Occipital lobe (tissue), 2 donors: ENCODE results near the gene HCFC1. TPM values are rescaled to one million over a fixed set of nuclear protein-coding genes. Genes with fewer than 3 reads are reported as not detected.

Experiments
- DNase-seq: peaks from one replicate; lab custom pipeline; 2025; lab: John Stamatoyannopoulos, UW
- total RNA-seq: library from RNA; depleted of rRNA; stranded (reverse); fragments of >200 nt; gene quantifications from one replicate; pipeline ENCODE4 v1.2.3, GENCODE V29; 2014

HCFC1 gene
- total RNA-seq, 1 donor from 2014 or later: 12.6 TPM

GRCh38 chrX:153925739-153926551, 45.7 kb downstream of the HCFC1 start, which contains the start of gene ARHGAP4:
Gene ARHGAP4, minus strand, starts transcription at chrX:153926264. Its CDS starts 62 bp downstream, at chrX:153926202.
- DNase-seq: no peak

DNA sequence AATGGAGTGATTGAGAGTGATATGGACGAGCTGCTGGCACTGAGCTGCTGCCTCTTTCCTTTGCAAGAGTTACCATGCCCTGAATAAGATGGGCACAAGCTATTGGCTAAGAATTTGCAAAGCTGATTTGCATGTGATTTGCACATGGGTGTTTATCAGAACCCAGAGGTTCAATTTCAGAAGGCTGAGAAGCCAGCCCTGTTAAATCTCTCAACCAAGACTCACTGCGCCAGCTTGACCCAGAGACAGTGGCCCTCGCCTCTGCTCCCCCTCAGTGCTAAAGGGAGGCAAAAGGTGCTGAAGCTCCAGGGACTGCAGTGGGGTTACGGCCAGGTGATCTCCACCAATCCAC, 46.3 kb downstream of the HCFC1 start:
- no peak for DNase-seq

- no peak for DNase-seq
Observed at GRCh38 chrX:153924149-153924861, 47.3 kb downstream of the HCFC1 start.

DNA sequence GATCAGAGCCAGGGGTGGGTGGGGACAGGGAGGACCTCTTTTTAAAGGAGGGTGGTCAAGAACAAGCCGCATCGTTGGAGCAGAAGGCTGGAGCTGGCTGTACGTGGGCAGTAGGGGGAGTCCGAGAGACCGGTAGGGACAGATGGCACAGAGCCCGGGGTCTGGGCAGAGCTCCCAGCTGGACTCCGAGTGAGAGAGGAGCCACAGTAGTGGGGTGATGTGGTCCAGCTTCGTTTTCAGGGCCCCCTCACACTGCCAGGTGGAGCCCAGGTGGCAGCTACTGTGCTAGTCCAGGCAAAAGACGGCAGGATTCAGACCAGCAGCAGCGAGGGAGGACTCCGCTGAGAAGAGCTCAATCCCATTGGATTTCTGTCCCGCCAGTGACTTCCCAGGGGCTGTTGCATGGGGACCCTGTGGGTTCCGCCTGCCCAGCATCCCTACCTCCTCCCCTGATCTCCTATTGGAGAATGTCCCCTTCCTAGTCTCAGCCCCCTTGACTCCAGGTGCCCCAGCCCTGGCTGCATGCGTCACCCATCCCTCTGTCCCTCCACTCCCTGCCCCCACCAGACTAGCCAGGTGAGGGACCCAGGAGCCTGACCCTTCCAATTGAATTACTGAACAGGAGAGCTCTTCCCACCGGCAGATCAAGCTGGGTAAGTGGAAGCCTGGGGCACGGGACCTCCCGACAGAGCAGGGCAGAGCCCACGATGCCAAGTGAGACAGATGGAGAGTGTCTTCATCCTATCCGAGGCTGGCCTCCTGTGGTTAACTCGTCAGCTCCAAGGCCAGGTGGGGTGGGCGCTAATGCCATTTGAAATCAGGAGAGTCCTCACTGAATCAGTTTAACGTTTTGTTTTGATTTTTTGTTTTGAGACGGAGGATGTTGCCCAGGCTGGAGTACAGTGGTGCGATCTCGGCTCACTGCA, 48.4 kb downstream of the HCFC1 start:
- peak; percentile 14 for DNase-seq

DNA sequence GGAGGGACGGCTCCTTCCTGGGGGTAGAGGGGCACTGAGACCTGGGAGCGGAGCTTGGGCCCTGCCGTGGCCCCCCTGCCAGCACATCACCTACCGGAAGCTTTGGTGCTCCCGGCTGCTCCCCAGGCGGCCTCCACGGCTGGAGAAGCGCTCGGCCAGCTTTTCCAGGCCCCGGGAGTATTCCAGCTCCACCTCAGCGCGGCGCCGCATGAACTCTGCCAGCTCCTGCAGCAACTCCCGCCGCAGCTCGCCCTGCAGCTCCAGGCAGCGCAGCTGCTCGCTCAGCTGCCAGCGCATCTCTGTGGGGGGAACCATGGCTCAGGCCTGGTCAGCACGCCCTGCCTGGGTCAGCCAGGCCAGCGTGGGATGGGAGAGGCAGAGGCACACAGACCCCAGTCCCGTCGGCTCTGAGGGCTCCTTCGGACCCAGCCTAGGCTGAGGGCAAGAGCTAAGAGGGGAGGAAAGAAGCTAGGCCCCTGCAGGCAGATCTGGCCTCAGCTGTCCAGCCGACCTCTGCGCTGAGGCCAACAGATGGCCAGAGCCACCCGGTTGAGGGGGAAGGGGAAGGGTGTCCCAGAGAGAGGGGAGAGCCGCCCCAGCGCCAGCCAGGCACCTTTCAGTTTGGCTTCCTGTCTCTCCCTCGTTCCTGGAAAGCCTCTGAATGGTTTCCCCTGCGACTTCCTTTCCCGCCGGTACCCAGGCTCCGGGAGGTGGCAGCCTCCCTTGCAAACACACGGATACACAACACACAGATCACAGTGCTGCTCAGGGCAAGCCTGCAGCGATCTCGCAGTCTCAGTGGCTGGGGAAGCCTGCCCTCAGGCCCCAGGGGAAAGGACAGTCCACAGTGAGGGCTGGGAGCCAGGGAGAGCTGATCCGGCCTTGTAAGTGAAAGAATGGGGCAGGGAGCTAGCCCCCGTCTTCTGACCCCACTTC, 49.8 kb downstream of the HCFC1 start:
- DNase-seq: no peak

- no peak for DNase-seq
Observed at GRCh38 chrX:153921070-153921469, 50.5 kb downstream of the HCFC1 start.

- no peak for DNase-seq
Observed at GRCh38 chrX:153920546-153920945, 51.1 kb downstream of the HCFC1 start.

DNA sequence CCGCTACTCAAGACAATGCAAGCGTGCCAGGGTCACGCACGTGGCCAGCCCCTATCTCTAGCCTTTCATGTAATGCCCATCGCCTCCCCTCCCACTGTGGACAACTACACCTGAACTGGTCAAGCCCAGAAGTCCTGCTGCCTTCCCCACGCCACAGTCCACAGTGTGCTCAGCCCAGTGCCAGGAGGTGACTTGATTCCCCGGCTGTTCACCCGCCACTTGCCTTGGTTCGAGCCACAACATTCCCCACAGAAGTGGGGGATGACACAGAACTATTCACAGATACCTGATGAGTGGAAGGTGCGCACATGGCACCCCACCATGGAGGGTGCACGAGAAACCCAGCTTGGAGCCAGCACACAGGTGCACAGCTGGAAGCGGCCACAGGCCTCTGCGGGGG, 52.3 kb downstream of the HCFC1 start:
- DNase-seq: no peak

GRCh38 chrX:153917869-153918268, 53.7 kb downstream of the HCFC1 start:
- no peak for DNase-seq

DNA sequence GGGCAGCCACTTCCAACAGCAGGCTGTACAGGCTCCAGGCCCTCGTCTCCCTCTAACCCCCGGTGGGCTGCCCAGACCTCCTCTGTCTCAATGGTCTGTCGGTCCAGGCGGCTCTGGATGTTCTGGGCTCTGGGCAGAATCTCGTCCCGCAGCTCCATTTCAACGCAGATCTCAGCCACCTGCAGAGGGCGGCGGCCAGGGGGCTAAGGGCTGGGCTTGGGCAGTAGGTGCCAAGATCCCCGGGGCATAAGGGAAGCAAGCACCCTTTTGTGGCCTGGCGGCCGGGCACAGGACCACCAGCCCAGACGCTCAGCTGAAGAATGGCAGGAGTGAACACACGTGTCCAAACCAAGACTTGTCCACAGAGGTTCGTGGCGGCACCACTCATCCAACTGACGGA, 57.9 kb downstream of the HCFC1 start:
- DNase-seq: no peak

- no peak for DNase-seq
Observed at GRCh38 chrX:153913211-153913610, 58.4 kb downstream of the HCFC1 start.

DNA sequence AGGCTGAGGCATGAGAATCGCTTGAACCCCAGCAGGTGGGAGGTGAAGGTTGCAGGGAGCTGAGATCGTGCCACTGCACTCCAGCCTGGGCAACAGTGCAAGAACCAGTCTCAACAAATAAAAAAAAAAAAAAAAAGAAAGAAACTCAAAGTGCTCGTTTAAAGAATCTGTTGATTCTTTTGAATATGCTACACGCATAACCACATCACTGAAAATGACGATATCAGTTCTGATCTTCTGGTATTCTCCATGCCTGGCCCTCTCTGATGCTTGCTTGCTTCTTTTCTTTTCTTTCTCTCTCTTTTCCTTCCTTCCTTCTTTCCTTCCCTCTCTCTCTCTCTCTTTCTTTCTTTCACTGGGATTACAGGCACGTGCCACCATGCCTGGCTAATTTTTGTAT, 59.8 kb downstream of the HCFC1 start:
- DNase-seq: no peak

- no peak for DNase-seq
Observed at GRCh38 chrX:153910446-153910845, 61.2 kb downstream of the HCFC1 start.

- no peak for DNase-seq
Observed at GRCh38 chrX:153909980-153910360, 61.6 kb downstream of the HCFC1 start.

- DNase-seq: no peak
Observed at GRCh38 chrX:153909024-153909979, 62.3 kb downstream of the HCFC1 start.

GRCh38 chrX:153908219-153908860, 63.3 kb downstream of the HCFC1 start:
- DNase-seq: no peak

- no peak for DNase-seq
Observed at GRCh38 chrX:153907456-153907855, 64.2 kb downstream of the HCFC1 start.

DNA sequence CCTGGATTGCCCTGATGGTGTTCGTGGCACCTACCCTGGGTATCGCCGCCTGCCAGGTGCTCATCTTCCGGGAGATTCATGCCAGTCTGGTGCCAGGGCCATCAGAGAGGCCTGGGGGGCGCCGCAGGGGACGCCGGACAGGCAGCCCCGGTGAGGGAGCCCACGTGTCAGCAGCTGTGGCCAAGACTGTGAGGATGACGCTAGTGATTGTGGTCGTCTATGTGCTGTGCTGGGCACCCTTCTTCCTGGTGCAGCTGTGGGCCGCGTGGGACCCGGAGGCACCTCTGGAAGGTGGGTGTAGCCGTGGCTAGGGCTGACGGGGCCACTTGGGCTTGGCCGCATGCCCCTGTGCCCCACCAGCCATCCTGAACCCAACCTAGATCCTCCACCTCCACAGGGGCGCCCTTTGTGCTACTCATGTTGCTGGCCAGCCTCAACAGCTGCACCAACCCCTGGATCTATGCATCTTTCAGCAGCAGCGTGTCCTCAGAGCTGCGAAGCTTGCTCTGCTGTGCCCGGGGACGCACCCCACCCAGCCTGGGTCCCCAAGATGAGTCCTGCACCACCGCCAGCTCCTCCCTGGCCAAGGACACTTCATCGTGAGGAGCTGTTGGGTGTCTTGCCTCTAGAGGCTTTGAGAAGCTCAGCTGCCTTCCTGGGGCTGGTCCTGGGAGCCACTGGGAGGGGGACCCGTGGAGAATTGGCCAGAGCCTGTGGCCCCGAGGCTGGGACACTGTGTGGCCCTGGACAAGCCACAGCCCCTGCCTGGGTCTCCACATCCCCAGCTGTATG, 65.3 kb downstream of the HCFC1 start:
- no peak for DNase-seq
